GM12878 (cell line): ENCODE measurements around the gene KRTAP2-1.

Experiments
- CREM ChIP-seq: IDR thresholded peaks from 2 replicates; pipeline ENCODE4 v1.6.1; 2014; ENCODE audit warnings: antibody characterized with exemption, low read depth
- ETV6 ChIP-seq, 2 experiments: fragments of 450-650 bp in 1 of 2; IDR thresholded peaks in 1 of 2; conservative IDR thresholded peaks in 1 of 2; 2 replicates each; pipeline ENCODE4 v1.6.1; 2014; ENCODE audit warnings: antibody characterized with exemption in 1 of 2, borderline replicate concordance in 1 of 2, low read depth in 1 of 2, mild to moderate bottlenecking in 1 of 2, moderate library complexity in 1 of 2
- EZH2 ChIP-seq: IDR thresholded peaks from 2 replicates; pipeline ENCODE4 v1.6.1; 2012; ENCODE audit warnings: low read depth, mild to moderate bottlenecking, control low read depth, inconsistent platforms, low read length, borderline replicate concordance; ENCODE audit not compliant: control insufficient read depth
- LARP7 ChIP-seq: fragments of 450-650 bp; IDR thresholded peaks from 2 replicates; pipeline ENCODE4 v1.6.1; 2017; ENCODE audit warnings: mild to moderate bottlenecking
- SP1 ChIP-seq: IDR thresholded peaks from one replicate; pipeline ENCODE4 v1.6.1; 2011; ENCODE audit warnings: low read depth, low read length
- SUZ12 ChIP-seq: fragments of 200-600 bp; sonication (generic); IDR thresholded peaks from one replicate; pipeline ENCODE4 v1.6.1; 2018; ENCODE audit warnings: antibody characterized with exemption, mild to moderate bottlenecking; ENCODE audit not compliant: unreplicated experiment
- TF ChIP-seq, protein P1 (sequence below), 3 experiments: IDR thresholded peaks in 2 of 3; conservative IDR thresholded peaks in 1 of 3; 2 replicates each; pipeline ENCODE4 v1.5.1; 2011; ENCODE audit warnings: low read depth in 3 of 3, low read length in 3 of 3, mild to moderate bottlenecking in 3 of 3, control low read depth in 2 of 3, moderate library complexity in 2 of 3, inconsistent platforms in 1 of 3, mixed read lengths in 1 of 3; ENCODE audit not compliant: control insufficient read depth in 2 of 3, insufficient read depth in 1 of 3; ENCODE audit errors: extremely low read depth in 1 of 3

DNA sequence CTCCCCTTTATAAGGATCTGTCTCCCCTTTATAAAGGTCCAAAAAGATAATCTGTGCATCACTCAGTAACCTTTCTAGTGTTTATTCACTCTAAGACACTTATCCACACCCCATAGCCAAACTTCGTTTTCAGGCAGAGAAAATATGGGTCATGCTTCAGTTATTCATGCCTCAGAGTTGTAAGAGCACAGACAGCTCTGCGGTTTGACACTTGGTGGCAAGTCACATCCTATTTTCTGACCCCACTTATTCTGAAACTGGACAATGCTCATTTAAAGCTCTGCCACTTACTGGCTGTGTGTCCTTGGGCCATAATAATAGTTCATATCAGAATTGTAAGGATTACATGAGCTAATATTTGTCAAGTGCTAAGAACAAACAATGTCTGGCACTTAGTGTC is 2.0 kb upstream of the KRTAP2-1 start:
- TF ChIP-seq ETV6 (conservative IDR thresholded peaks at IDR 0.05 in 1 of 2, IDR thresholded peaks at IDR 0.05 in 1 of 2; ENCODE audit: borderline replicate concordance in 1 of 2, low read depth in 1 of 2) (no peak), EZH2 (no peak), SUZ12 (no peak), LARP7 (no peak), CREM (no peak), SP1 (no peak)
- TF ChIP-seq, protein P1, sequence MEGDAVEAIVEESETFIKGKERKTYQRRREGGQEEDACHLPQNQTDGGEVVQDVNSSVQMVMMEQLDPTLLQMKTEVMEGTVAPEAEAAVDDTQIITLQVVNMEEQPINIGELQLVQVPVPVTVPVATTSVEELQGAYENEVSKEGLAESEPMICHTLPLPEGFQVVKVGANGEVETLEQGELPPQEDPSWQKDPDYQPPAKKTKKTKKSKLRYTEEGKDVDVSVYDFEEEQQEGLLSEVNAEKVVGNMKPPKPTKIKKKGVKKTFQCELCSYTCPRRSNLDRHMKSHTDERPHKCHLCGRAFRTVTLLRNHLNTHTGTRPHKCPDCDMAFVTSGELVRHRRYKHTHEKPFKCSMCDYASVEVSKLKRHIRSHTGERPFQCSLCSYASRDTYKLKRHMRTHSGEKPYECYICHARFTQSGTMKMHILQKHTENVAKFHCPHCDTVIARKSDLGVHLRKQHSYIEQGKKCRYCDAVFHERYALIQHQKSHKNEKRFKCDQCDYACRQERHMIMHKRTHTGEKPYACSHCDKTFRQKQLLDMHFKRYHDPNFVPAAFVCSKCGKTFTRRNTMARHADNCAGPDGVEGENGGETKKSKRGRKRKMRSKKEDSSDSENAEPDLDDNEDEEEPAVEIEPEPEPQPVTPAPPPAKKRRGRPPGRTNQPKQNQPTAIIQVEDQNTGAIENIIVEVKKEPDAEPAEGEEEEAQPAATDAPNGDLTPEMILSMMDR (IDR thresholded peaks at IDR 0.05 in 2 of 3, conservative IDR thresholded peaks at IDR 0.05 in 1 of 3; ENCODE audit: control insufficient read depth in 2 of 3, extremely low read depth in 1 of 3, insufficient read depth in 1 of 3, low read depth in 3 of 3, low read length in 3 of 3), result no peak
